Epithelial cell of prostate (primary cell): ENCODE results near the gene ZNF496.
A peak's percentile ranks its signal among the peaks of the same experiment; 100 is the strongest.
"Not testable (repeated sequence)": the region's sequence is repeated elsewhere in the genome, so short reads cannot be mapped to it uniquely, and the experiment has no call there.

Source experiments
- DNase-seq: peaks from one replicate; pipeline ENCODE4 v3.0.0-alpha.2; 2011; ENCODE audit warnings: low read depth, low spot score
- H3K27ac ChIP-seq: fragments of 450-650 bp; 2 replicates; pipeline ENCODE4 v1.5.1; 2017; ENCODE audit warnings: mild to moderate bottlenecking

The ZNF496 gene

GRCh38 chr1:247331525-247332214 lies at the start of gene ZNF496:
ZNF496 (minus strand) TSS chr1:247331867; CDS start chr1:247329578, 2,289 bp downstream.
- DNase-seq, result no peak
- H3K27ac ChIP-seq, result peak within 1 kb of the TSS; percentile 78

- no peak overlapping the region for H3K27ac ChIP-seq
- DNase-seq, result no peak
These were observed 46.8 kb upstream of the ZNF496 start for GRCh38 chr1:247378334-247379073.

GRCh38 chr1:247377656-247378055 lies 46.0 kb upstream of the ZNF496 start:
- H3K27ac ChIP-seq, DNase-seq: not testable (repeated sequence)

GRCh38 chr1:247376659-247377058 lies 45.0 kb upstream of the ZNF496 start:
- H3K27ac ChIP-seq, result no peak overlapping the region

GRCh38 chr1:247375747-247376146 lies 44.1 kb upstream of the ZNF496 start:
- no peak overlapping the region for H3K27ac ChIP-seq
- no peak for DNase-seq

More at GRCh38 chr1:247376659-247377058, 45.0 kb upstream of the ZNF496 start:
- no peak for DNase-seq

- DNase-seq, result not testable (repeated sequence)
These were observed 43.1 kb upstream of the ZNF496 start for GRCh38 chr1:247374651-247375334.

GRCh38 chr1:247373721-247374141 lies 42.1 kb upstream of the ZNF496 start:
- no peak overlapping the region for H3K27ac ChIP-seq
- DNase-seq, result no peak

More at GRCh38 chr1:247374651-247375334, 43.1 kb upstream of the ZNF496 start:
- H3K27ac ChIP-seq, result not testable (repeated sequence)

GRCh38 chr1:247371801-247372259 lies 40.2 kb upstream of the ZNF496 start:
- H3K27ac ChIP-seq, result no peak overlapping the region
- no peak for DNase-seq

GRCh38 chr1:247370786-247371732 lies 39.4 kb upstream of the ZNF496 start:
- no peak for DNase-seq
- no peak overlapping the region for H3K27ac ChIP-seq

GRCh38 chr1:247368490-247369145 lies 37.0 kb upstream of the ZNF496 start:
- H3K27ac ChIP-seq, result peak overlapping the region; percentile 83
- no peak for DNase-seq

GRCh38 chr1:247367786-247368422 lies 36.2 kb upstream of the ZNF496 start:
- peak overlapping the region; percentile 83 for H3K27ac ChIP-seq
- DNase-seq, result no peak

- DNase-seq, result no peak
- H3K27ac ChIP-seq, result peak overlapping the region; percentile 83
These were observed 35.4 kb upstream of the ZNF496 start for GRCh38 chr1:247366926-247367645.

GRCh38 chr1:247366345-247366744 lies 34.7 kb upstream of the ZNF496 start:
- not testable (repeated sequence) for H3K27ac ChIP-seq, DNase-seq

GRCh38 chr1:247365023-247365422 lies 33.4 kb upstream of the ZNF496 start:
- no peak overlapping the region for H3K27ac ChIP-seq
- no peak for DNase-seq

- DNase-seq, H3K27ac ChIP-seq: not testable (repeated sequence)
These were observed 31.3 kb upstream of the ZNF496 start for GRCh38 chr1:247363000-247363399.

GRCh38 chr1:247362153-247362552 lies 30.5 kb upstream of the ZNF496 start:
- DNase-seq, result no peak
- H3K27ac ChIP-seq, result no peak overlapping the region

- no peak overlapping the region for H3K27ac ChIP-seq
- no peak for DNase-seq
These were observed 29.5 kb upstream of the ZNF496 start for GRCh38 chr1:247360991-247361731.
